Activated B cell treated with CpG ODN at 0.5 μM for 24 hours (primary cell): ENCODE data around the gene PTPN1. TPM values are rescaled to one million over a fixed set of nuclear protein-coding genes. Genes with fewer than 3 reads are reported as not detected.

Source experiments
- ATAC-seq: fragments of 200-7000 bp; cut with Tn5 transposase; one replicate; pipeline ENCODE4 v1.10.0; 2021; ENCODE audit warnings: low read depth, mild to moderate bottlenecking, moderate library complexity
- CTCF ChIA-PET: fragments of 350-600 bp; sonication (Branson Sonifier 250); formaldehyde crosslinking; loops from one replicate; lab custom pipeline; 2021; ENCODE audit warnings: antibody characterized with exemption; lab: Charles Lee
- POLR2A ChIA-PET: fragments of 350-600 bp; sonication (Branson Sonifier 250); formaldehyde crosslinking; loops from one replicate; lab custom pipeline; 2021; ENCODE audit warnings: antibody characterized with exemption; lab: Charles Lee
- DNase-seq: peaks from one replicate; pipeline ENCODE4 v3.0.0; 2022
- H3K27ac Mint-ChIP-seq: one replicate; pipeline ENCODE4 v1.8.0; 2020; ENCODE audit warnings: mixed read lengths
- H3K27me3 Mint-ChIP-seq: one replicate; pipeline ENCODE4 v1.8.0; 2021; ENCODE audit warnings: mixed read lengths
- H3K36me3 Mint-ChIP-seq: one replicate; pipeline ENCODE4 v1.8.0; 2021; ENCODE audit warnings: low read depth, mixed read lengths
- H3K4me1 Mint-ChIP-seq: one replicate; pipeline ENCODE4 v1.8.0; 2021; ENCODE audit warnings: mixed read lengths
- H3K4me3 Mint-ChIP-seq: one replicate; pipeline ENCODE4 v1.8.0; 2020; ENCODE audit warnings: mild to moderate bottlenecking, mixed read lengths
- H3K9me3 Mint-ChIP-seq: one replicate; pipeline ENCODE4 v1.8.0; 2020; ENCODE audit warnings: mixed read lengths
- CTCF ChIP-seq: fragments of 200-600 bp; IDR thresholded peaks from one replicate; pipeline ENCODE4 v1.8.0; 2022; ENCODE audit warnings: antibody characterized with exemption, mild to moderate bottlenecking
- intact Hi-C: fragments of 100-400 bp; cut with micrococcal nuclease; formaldehyde crosslinking; loops from one replicate; pipeline ENCODE4 v1.15.1; 2024
- total RNA-seq: library from RNA; stranded (reverse); gene quantifications from 2 replicates; pipeline ENCODE4 v1.2.3, GENCODE V29; 2022

Gene PTPN1
- total RNA-seq, 1 donor from 2014 or later: 227 TPM

- no peaks in the 10 kb centered on the region for H3K9me3 Mint-ChIP-seq
- peak overlapping the region; percentile 2 for H3K27ac Mint-ChIP-seq
- no peaks in the 10 kb centered on the region for H3K27me3 Mint-ChIP-seq
- POLR2A ChIA-PET: interaction anchor here (0.6 to 61.9 kb wide), 5 partner anchors 13 to 75 kb away, joined by 3 to 1679 read pairs (median 4); partner anchors contain the start of gene PTPN1
- peaks cover 72% of the 10 kb centered on the region for H3K4me1 Mint-ChIP-seq
- intact Hi-C loops: no loop called here
- TF ChIP-seq CTCF: no peak
- no peak for DNase-seq
- no peak overlapping the region for H3K4me3 Mint-ChIP-seq
- no peak for ATAC-seq
- peaks cover 82% of the 10 kb centered on the region for H3K36me3 Mint-ChIP-seq
- CTCF ChIA-PET: interaction anchor here (1.0 to 2.5 kb wide), 3 partner anchors 9 to 58 kb away, joined by 4 to 8 read pairs (median 5); no protein-coding TSS in a partner anchor
Measured at GRCh38 chr20:50562262-50562701, 52.1 kb downstream of the PTPN1 start.

- Mint-ChIP-seq H3K9me3 (no peaks in the 10 kb centered on the region), H3K27me3 (no peaks in the 10 kb centered on the region), H3K36me3 (peaks cover 83% of the 10 kb centered on the region), H3K4me1 (peaks cover 70% of the 10 kb centered on the region), H3K4me3 (no peak overlapping the region), H3K27ac (peak overlapping the region; percentile 19)
- CTCF ChIA-PET: interaction anchor here (2.5 kb wide), 1 partner anchor 59 kb away, joined by 8 read pairs; no protein-coding TSS in a partner anchor
- POLR2A ChIA-PET: interaction anchor here (0.6 to 61.9 kb wide), 3 partner anchors 16 to 76 kb away, joined by 4 to 1679 read pairs (median 15); partner anchors contain the start of gene PTPN1
- intact Hi-C loops: no loop called here
- DNase-seq (no peak), ATAC-seq (no peak)
- no peak for TF ChIP-seq CTCF
Measured at GRCh38 chr20:50563133-50563944, 53.2 kb downstream of the PTPN1 start.

GRCh38 chr20:50565383-50565782 is 55.2 kb downstream of the PTPN1 start:
- POLR2A ChIA-PET: interaction anchor here (1.1 to 61.9 kb wide), 2 partner anchors 51 to 82 kb away, joined by 3 to 1679 read pairs; partner anchors contain the start of gene PTPN1

GRCh38 chr20:50565871-50566270 is 55.7 kb downstream of the PTPN1 start:
- no peak for TF ChIP-seq CTCF
- Mint-ChIP-seq H3K4me3 (no peak overlapping the region), H3K36me3 (peaks cover 94% of the 10 kb centered on the region), H3K27ac (peak overlapping the region; percentile 42), H3K27me3 (no peaks in the 10 kb centered on the region), H3K4me1 (peaks cover 77% of the 10 kb centered on the region), H3K9me3 (no peaks in the 10 kb centered on the region)
- intact Hi-C loops: no loop called here
- ChIA-PET CTCF (interaction anchor here (1.2 to 1.4 kb wide), 2 partner anchors 9 to 22 kb away, joined by 3 read pairs; no protein-coding TSS in a partner anchor), POLR2A (interaction anchor here (1.1 to 61.9 kb wide), 2 partner anchors 52 to 83 kb away, joined by 3 to 1679 read pairs; partner anchors contain the start of gene PTPN1)
- DNase-seq (no peak), ATAC-seq (no peak)

More at GRCh38 chr20:50565383-50565782, 55.2 kb downstream of the PTPN1 start:
- Mint-ChIP-seq H3K27ac (peak overlapping the region; percentile 42), H3K9me3 (no peaks in the 10 kb centered on the region), H3K36me3 (peaks cover 90% of the 10 kb centered on the region), H3K4me3 (no peak overlapping the region), H3K27me3 (no peaks in the 10 kb centered on the region), H3K4me1 (peaks cover 73% of the 10 kb centered on the region)
- no peak for DNase-seq
- CTCF ChIA-PET: interaction anchor here (1.2 kb wide), 1 partner anchor 9 kb away, joined by 3 read pairs; no protein-coding TSS in a partner anchor
- TF ChIP-seq CTCF: no peak
- intact Hi-C loops: no loop called here
- no peak for ATAC-seq
